Stimulated activated CD4-positive, alpha-beta T cell treated with anti-CD3 and anti-CD28 coated beads, TNF-alpha, amount 100 ng/mL, for 48 hours (primary cell): ENCODE measurements around the gene FAM81A.

Source experiments
- DNase-seq, 3 donors: peaks; one replicate each; pipeline ENCODE4 v3.0.0-alpha.2; 2020; ENCODE audit warnings: low read depth in 3 of 3

The FAM81A gene

DNA sequence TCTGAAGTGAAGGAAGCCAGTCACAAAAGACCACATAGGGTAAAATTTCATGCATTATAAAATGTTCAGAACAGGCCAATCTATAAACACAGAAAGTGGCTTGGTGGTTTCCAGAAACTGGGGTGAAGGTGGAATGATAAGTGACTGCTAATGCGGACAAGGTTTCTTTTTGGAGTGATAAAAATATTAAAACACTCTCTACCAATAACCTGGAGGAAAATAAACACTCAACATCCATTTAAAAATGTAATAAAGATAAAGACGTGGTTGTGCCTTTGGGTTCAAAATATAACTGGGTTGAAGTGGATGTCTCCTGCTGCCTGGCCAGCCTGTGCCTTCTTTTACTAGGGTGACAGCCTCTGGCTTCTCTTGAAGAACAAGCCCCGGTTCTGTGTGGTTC lies 102.7 kb downstream of the FAM81A start:
- no peak for DNase-seq

- no peak for DNase-seq
These were observed 103.8 kb downstream of the FAM81A start for GRCh38 chr15:59541750-59542149.

- no peak for DNase-seq
These were observed 105.9 kb downstream of the FAM81A start for GRCh38 chr15:59543721-59544547.

GRCh38 chr15:59545573-59545972 lies 107.6 kb downstream of the FAM81A start:
- DNase-seq, result no peak

DNA sequence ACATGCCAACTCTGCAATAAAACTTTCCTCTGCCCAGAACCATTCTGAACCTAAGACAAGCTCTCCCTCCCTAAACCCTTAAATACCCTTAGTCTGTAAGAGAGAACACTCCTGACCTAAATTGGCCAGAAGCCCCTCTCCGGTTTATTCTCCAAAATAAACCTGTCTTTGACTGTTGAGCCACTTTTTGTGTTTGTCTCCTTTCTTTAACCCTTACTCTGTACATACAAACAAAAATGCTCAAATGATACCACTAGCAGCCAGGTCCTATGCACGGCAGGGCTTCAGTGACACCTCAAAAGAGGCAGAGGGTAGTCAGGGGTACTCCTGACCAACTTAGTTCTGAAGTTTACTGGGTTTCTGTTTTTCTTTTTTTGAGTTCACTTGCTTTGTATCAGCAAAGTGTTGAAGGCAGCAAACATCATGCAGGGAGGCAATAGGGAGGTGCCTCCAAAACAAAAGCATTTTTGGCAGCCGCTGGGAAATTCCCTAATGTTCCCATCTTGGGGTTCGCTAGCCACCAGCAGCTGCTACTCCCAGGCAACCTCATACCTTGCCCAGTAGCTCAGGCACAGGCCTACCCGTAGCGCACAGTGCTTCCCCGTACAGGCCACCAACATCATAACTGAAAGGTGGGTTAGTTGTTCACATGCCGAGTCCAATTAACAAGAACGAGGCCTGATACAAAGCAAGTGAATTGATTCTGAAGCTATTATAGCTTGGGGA lies 110.7 kb downstream of the FAM81A start:
- no peak for DNase-seq

DNA sequence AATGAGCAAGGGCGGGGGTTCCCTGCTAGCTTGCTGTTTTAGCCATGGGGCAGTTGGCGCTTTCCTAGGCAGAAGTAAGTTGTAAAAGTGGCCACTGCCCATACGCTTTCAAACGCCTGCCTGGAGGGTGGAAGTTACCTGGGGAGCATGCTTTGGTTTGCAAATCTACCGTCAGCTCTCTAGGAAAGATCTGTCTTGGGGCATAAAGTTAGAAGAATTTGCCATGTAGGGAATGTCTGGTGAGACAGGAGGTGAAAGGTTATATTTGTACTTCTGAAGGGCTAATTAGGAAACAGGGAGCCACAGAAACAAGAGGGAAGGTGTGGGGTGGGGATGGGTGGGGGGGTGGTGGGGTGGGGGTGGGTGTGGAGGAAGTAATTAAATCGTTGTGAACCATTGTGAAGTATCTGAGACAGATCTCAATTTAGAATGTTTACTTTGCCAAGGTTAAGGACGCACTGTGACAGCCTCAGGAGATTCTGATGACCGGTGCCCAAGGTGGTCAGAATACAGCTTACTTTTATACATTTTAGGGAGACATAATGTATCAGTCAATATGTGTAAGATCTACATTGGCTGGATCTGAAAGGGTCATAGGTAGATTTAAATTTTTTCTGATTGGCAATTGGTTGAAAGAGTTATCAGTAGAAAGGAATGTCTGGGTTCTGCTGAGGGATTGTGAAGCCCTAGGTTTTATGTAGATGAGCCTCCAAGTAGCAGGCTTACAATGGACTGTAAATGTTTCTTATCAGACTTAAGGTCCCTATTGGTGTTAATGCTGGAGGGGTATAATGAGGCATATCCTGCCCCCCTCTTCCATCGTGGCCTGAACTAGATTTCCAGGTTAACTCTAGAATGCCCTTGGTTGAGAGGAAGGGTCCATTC lies 111.6 kb downstream of the FAM81A start:
- no peak for DNase-seq

DNA sequence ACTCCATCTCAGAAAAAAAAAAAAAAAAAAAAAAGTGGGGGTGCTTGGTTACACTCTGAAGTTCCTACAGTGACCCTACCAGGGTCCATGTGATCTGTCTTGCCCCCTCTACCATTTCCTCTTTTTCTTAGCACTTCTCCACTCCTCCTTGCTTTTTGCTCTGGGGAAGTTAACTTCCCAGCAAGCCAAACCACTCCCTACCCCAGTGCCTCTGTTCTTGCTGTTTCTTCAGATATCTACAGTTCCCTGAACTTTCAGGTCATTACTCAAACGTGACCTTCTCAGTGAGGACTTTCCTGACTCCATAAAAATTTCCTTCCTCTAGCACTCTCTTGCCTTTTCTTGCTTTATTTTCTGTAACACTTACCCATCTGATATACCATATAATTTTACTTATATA lies 112.5 kb downstream of the FAM81A start:
- DNase-seq, result no peak

GRCh38 chr15:59550956-59551355 lies 113.0 kb downstream of the FAM81A start:
- no peak for DNase-seq

DNA sequence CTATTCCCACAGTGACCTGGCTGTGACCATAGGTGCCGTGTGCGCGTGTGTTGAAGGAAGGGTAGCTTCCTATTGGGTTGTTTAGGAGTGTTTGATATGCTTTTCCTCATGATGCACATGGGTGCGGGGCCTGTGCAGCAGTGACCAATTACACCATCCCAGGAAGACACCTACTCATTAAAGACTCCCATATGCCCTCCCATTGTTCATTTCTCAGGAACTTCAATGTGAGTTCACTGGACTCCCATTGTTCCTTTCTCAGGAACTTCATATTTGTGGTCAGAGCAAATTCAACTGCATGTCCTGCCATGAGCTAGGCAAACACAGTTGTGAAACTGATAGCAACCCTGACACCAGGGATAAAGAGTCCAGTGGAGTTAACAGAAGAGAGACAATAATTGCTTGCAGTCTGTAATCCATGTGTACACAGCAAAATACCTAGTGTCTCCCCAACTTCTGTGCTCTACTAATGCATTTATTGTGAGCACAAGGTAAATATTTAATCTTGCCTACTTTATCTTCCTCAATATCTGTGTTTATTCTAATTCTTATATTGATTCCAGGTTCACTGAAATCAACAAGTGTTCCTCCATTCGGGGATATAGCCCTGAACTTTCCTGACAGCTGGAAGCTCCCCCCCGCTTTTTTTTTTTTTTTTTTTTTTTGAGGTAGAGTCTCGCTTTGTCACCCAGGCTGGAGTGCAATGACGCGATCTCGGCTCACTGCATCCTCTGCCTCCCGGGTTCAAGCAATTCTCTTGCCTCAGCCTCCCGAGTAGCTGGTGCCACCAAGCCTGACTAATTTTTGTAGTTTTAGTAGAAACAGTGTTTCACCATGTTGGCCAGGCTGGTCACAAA lies 116.1 kb downstream of the FAM81A start:
- no peak for DNase-seq

DNA sequence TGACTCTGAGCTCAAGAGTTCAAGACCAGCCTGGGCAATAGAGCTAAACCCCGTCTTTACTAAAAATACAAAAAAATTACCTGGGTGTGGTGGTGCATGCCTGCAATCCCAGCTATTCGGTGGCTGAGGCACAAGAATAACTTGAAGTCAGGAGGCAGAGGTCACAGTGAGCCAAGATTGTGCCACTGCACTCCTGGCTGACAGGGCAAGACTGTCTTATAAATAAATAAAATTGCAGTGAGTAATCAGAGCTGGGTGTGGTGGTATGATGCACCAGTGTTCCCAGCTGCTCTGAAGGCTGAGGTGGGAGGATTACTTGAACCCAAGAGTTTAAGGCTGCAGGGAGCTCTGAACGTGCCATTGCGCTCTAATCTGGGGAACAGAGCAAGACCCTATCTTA lies 117.7 kb downstream of the FAM81A start:
- no peak for DNase-seq

DNA sequence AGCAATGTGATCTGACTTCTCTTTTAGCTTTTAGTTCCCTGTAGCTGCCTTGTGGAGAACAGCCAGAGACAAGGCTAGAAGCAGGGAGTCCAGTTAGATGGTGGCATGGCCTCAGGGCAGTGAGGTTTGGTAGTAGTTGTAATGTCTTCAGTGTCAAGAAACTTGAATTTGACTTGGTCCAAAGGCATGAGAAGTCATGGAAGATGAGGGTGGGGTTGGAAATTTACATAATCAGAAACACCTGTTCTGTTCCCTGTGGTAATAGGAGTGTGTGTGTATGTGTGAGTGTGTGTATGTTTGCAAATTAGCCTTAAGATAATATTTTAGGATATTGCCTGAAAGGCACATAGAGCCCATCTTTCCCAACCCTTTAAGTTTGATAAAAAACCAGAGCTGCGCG lies 118.4 kb downstream of the FAM81A start:
- no peak for DNase-seq

GRCh38 chr15:59557581-59557980 lies 119.6 kb downstream of the FAM81A start:
- DNase-seq, result no peak

- no peak for DNase-seq
These were observed 120.9 kb downstream of the FAM81A start for GRCh38 chr15:59558851-59559250.

- DNase-seq, result no peak
These were observed 123.6 kb downstream of the FAM81A start for GRCh38 chr15:59561547-59561946.

GRCh38 chr15:59562448-59563186 lies 124.6 kb downstream of the FAM81A start:
- no peak for DNase-seq

DNA sequence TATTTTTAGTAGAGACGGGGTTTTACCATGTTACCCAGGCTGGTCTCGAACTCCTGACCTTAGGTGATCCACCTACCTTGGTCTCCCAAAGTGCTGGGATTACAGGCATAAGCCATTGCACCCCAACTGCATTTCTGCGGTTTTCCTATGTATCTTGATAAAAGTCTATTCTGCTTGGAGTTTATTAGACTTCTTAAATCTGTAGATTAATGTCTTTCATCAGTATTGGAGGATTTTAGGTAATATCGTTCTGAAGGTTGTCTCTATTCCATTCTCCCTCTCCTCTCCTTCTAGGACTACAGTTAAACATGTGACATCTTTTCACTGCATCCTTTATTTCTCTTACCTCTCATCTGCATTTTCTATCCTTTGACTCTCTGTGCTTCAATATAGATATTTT lies 127.3 kb downstream of the FAM81A start:
- no peak for DNase-seq

GRCh38 chr15:59567324-59567723 lies 129.3 kb downstream of the FAM81A start:
- no peak for DNase-seq

DNA sequence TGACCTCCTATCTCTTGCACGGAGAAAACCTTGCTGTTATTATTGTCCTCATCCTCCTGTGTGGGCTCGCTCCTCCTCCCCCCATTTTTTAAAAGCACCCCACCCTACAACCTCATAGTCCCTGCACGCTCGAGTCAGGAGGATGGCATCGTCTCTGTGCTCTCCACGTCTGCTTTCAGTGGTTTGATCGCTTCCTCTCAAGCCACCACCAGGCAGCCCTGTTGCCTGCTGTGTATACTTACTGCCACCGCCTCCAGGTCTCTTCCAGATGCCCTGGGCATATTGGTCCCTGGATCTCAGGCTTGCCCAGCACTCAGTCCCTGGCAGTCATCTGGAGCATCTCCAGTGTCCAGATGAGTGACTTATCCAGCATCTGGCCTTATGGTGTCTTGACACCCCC lies 131.5 kb downstream of the FAM81A start:
- DNase-seq, result no peak

- DNase-seq, result no peak
These were observed 132.3 kb downstream of the FAM81A start for GRCh38 chr15:59570315-59570714.

- no peak for DNase-seq
These were observed 133.6 kb downstream of the FAM81A start for GRCh38 chr15:59571606-59572005.
